HG02588 (cell line): ENCODE data around the gene AIG1.
"Not testable (repeated sequence)": the region's sequence is repeated elsewhere in the genome, so short reads cannot be mapped to it uniquely, and the experiment has no call there.

ENCODE experiments used
- ATAC-seq: cut with Tn5 transposase; IDR thresholded peaks from one replicate; pipeline ENCODE4 v1.9.1; 2021; ENCODE audit warnings: mild to moderate bottlenecking, moderate library complexity; ENCODE audit not compliant: unreplicated experiment

AIG1 gene

GRCh38 chr6:143125864-143126573, 65.3 kb downstream of the AIG1 start:
- no peak for ATAC-seq

GRCh38 chr6:143126574-143126941, 65.9 kb downstream of the AIG1 start:
- no peak for ATAC-seq

- no peak for ATAC-seq
Observed at GRCh38 chr6:143127941-143128680, 67.4 kb downstream of the AIG1 start.

- no peak for ATAC-seq
Observed at GRCh38 chr6:143128681-143129015, 68.0 kb downstream of the AIG1 start.

- no peak for ATAC-seq
Observed at GRCh38 chr6:143130928-143131327, 70.2 kb downstream of the AIG1 start.

- no peak for ATAC-seq
Observed at GRCh38 chr6:143135325-143135724, 74.6 kb downstream of the AIG1 start.

GRCh38 chr6:143135797-143136561, 75.3 kb downstream of the AIG1 start:
- ATAC-seq = no peak

GRCh38 chr6:143136647-143137046, 76.0 kb downstream of the AIG1 start:
- ATAC-seq = no peak

GRCh38 chr6:143139239-143139784, 78.6 kb downstream of the AIG1 start:
- ATAC-seq = no peak

- not testable (repeated sequence) for ATAC-seq
Observed at GRCh38 chr6:143139884-143140283, 79.2 kb downstream of the AIG1 start.

- no peak for ATAC-seq
Observed at GRCh38 chr6:143140767-143141166, 80.1 kb downstream of the AIG1 start.

GRCh38 chr6:143141442-143141841, 80.8 kb downstream of the AIG1 start:
- no peak for ATAC-seq

- ATAC-seq = no peak
Observed at GRCh38 chr6:143146186-143146851, 85.6 kb downstream of the AIG1 start.

GRCh38 chr6:143149771-143150170, 89.1 kb downstream of the AIG1 start:
- ATAC-seq = no peak

GRCh38 chr6:143150281-143150680, 89.6 kb downstream of the AIG1 start:
- ATAC-seq = no peak

GRCh38 chr6:143151381-143151780, 90.7 kb downstream of the AIG1 start:
- no peak for ATAC-seq

GRCh38 chr6:143155681-143156080, 95.0 kb downstream of the AIG1 start:
- no peak for ATAC-seq

GRCh38 chr6:143157131-143157530, 96.4 kb downstream of the AIG1 start:
- no peak for ATAC-seq

- ATAC-seq = no peak
Observed at GRCh38 chr6:143158113-143158581, 97.5 kb downstream of the AIG1 start.

- no peak for ATAC-seq
Observed at GRCh38 chr6:143159001-143159400, 98.3 kb downstream of the AIG1 start.

GRCh38 chr6:143160015-143160414, 99.3 kb downstream of the AIG1 start:
- ATAC-seq = no peak
